IgD-negative memory B cell (primary cell): Measurements from ENCODE around the gene CTDP1. TPM values are rescaled to one million over a fixed set of nuclear protein-coding genes. Genes with fewer than 3 reads are reported as not detected.
A peak's percentile ranks its signal among the peaks of the same experiment; 100 is the strongest.
"Not testable (repeated sequence)": the region's sequence is repeated elsewhere in the genome, so short reads cannot be mapped to it uniquely, and the experiment has no call there.

Source experiments
- H3K27ac Mint-ChIP-seq, 3 donors: one replicate each; pipeline ENCODE4 v1.8.0; 2020 to 2022; ENCODE audit warnings: mild to moderate bottlenecking in 3 of 3, mixed read lengths in 3 of 3, moderate library complexity in 1 of 3
- H3K27me3 Mint-ChIP-seq: one replicate; pipeline ENCODE4 v1.8.0; 2021; ENCODE audit warnings: mixed read lengths
- H3K36me3 Mint-ChIP-seq: one replicate; pipeline ENCODE4 v1.8.0; 2020; ENCODE audit warnings: mild to moderate bottlenecking, mixed read lengths
- H3K4me1 Mint-ChIP-seq, 3 donors: one replicate each; pipeline ENCODE4 v1.8.0; 2020 to 2022; ENCODE audit warnings: mixed read lengths in 3 of 3, mild to moderate bottlenecking in 1 of 3
- H3K4me3 Mint-ChIP-seq, 4 donors: one replicate each; pipeline ENCODE4 v1.8.0; 2020 to 2022; ENCODE audit warnings: mild to moderate bottlenecking in 4 of 4, mixed read lengths in 4 of 4, moderate library complexity in 3 of 4
- H3K9me3 Mint-ChIP-seq, 3 donors: one replicate each; pipeline ENCODE4 v1.8.0; 2020 to 2021; ENCODE audit warnings: mixed read lengths in 3 of 3, mild to moderate bottlenecking in 1 of 3
- polyA plus RNA-seq: library from polyadenylated mRNA; unstranded; fragments of 300-500 nt; fragmentation: Illumina TruSeq; gene quantifications from one replicate; pipeline ENCODE4 v1.2.3, GENCODE V29; 2021

Gene CTDP1
- polyA plus RNA-seq, 1 donor from 2014 or later = 12.1 TPM

- not testable (repeated sequence) for H3K9me3 Mint-ChIP-seq, H3K4me1 Mint-ChIP-seq, H3K27me3 Mint-ChIP-seq, H3K27ac Mint-ChIP-seq, H3K4me3 Mint-ChIP-seq, H3K36me3 Mint-ChIP-seq
Measured at GRCh38 chr18:79751918-79752578, 72.4 kb downstream of the CTDP1 start.

GRCh38 chr18:79752946-79753345, 73.3 kb downstream of the CTDP1 start:
- H3K4me1 Mint-ChIP-seq, H3K9me3 Mint-ChIP-seq, H3K36me3 Mint-ChIP-seq, H3K27me3 Mint-ChIP-seq, H3K4me3 Mint-ChIP-seq, H3K27ac Mint-ChIP-seq: not testable (repeated sequence)

GRCh38 chr18:79753391-79753851, 73.8 kb downstream of the CTDP1 start:
- Mint-ChIP-seq H3K27me3 (no peaks in the 10 kb centered on the region), H3K4me3 (no peak overlapping the region), H3K4me1 (no peaks in the 10 kb centered on the region), H3K36me3 (peaks cover 7% of the 10 kb centered on the region), H3K27ac (no peak overlapping the region), H3K9me3 (peaks cover 1 to 4% (median 4%) of the 10 kb centered on the region in 3 donors)

- Mint-ChIP-seq H3K4me1 (no peaks in the 10 kb centered on the region), H3K9me3 (peaks cover 5 to 8% (median 8%) of the 10 kb centered on the region in 3 donors), H3K27me3 (no peaks in the 10 kb centered on the region), H3K27ac (no peak overlapping the region), H3K4me3 (no peak overlapping the region), H3K36me3 (peaks cover 12% of the 10 kb centered on the region)
Measured at GRCh38 chr18:79754022-79754761, 74.6 kb downstream of the CTDP1 start.

- Mint-ChIP-seq H3K27me3 (no peaks in the 10 kb centered on the region), H3K4me3 (no peak overlapping the region), H3K9me3 (peaks cover 8 to 12% (median 10%) of the 10 kb centered on the region in 3 donors), H3K4me1 (no peaks in the 10 kb centered on the region), H3K36me3 (peaks cover 12% of the 10 kb centered on the region), H3K27ac (no peak overlapping the region)
Measured at GRCh38 chr18:79754831-79755351, 75.3 kb downstream of the CTDP1 start.

GRCh38 chr18:79755496-79756142, 76.0 kb downstream of the CTDP1 start:
- Mint-ChIP-seq H3K27ac (no peak overlapping the region), H3K27me3 (no peaks in the 10 kb centered on the region), H3K9me3 (peaks cover 8 to 17% (median 10%) of the 10 kb centered on the region in 3 donors), H3K4me3 (no peak overlapping the region), H3K4me1 (no peaks in the 10 kb centered on the region), H3K36me3 (peaks cover 12% of the 10 kb centered on the region)

GRCh38 chr18:79756143-79756500, 76.5 kb downstream of the CTDP1 start:
- Mint-ChIP-seq H3K9me3 (peaks cover 8 to 21% (median 10%) of the 10 kb centered on the region in 3 donors), H3K36me3 (peaks cover 12% of the 10 kb centered on the region)

GRCh38 chr18:79756826-79757225, 77.2 kb downstream of the CTDP1 start:
- Mint-ChIP-seq H3K27ac (no peak overlapping the region), H3K4me3 (no peak overlapping the region)

More at GRCh38 chr18:79756143-79756500, 76.5 kb downstream of the CTDP1 start:
- Mint-ChIP-seq H3K27me3 (no peaks in the 10 kb centered on the region), H3K4me3 (no peak overlapping the region), H3K4me1 (no peaks in the 10 kb centered on the region), H3K27ac (peak overlapping the region in 1 of 3 donors; percentile 46)

GRCh38 chr18:79760348-79760747, 80.7 kb downstream of the CTDP1 start:
- Mint-ChIP-seq H3K4me1 (no peaks in the 10 kb centered on the region), H3K36me3 (peaks cover 8% of the 10 kb centered on the region), H3K27me3 (no peaks in the 10 kb centered on the region), H3K9me3 (peaks cover 10 to 23% (median 12%) of the 10 kb centered on the region in 3 donors), H3K27ac (peak overlapping the region in 1 of 3 donors; percentile 43), H3K4me3 (no peak overlapping the region)

More at GRCh38 chr18:79756826-79757225, 77.2 kb downstream of the CTDP1 start:
- peaks cover 12% of the 10 kb centered on the region for H3K36me3 Mint-ChIP-seq
- no peaks in the 10 kb centered on the region for H3K27me3 Mint-ChIP-seq
- peaks cover 8 to 21% (median 10%) of the 10 kb centered on the region in 3 donors for H3K9me3 Mint-ChIP-seq
- no peaks in the 10 kb centered on the region for H3K4me1 Mint-ChIP-seq

- H3K36me3 Mint-ChIP-seq = peaks cover 5% of the 10 kb centered on the region
- H3K9me3 Mint-ChIP-seq = peaks cover 10 to 23% (median 12%) of the 10 kb centered on the region in 3 donors
- H3K27ac Mint-ChIP-seq = no peak overlapping the region
- H3K4me3 Mint-ChIP-seq = peak overlapping the region in 1 of 4 donors; percentile 33
- no peaks in the 10 kb centered on the region for H3K4me1 Mint-ChIP-seq
- H3K27me3 Mint-ChIP-seq = peaks cover 2% of the 10 kb centered on the region
Measured at GRCh38 chr18:79760881-79761280, 81.3 kb downstream of the CTDP1 start.

- H3K4me3 Mint-ChIP-seq = no peak overlapping the region
- peaks cover 3% of the 10 kb centered on the region for H3K27me3 Mint-ChIP-seq
- peaks cover 14 to 33% (median 16%) of the 10 kb centered on the region in 3 donors for H3K9me3 Mint-ChIP-seq
- peaks cover 5% of the 10 kb centered on the region for H3K36me3 Mint-ChIP-seq
- H3K4me1 Mint-ChIP-seq = no peaks in the 10 kb centered on the region
- H3K27ac Mint-ChIP-seq = no peak overlapping the region
Measured at GRCh38 chr18:79763407-79763806, 83.8 kb downstream of the CTDP1 start.

- Mint-ChIP-seq H3K36me3 (peaks cover under 1% of the 10 kb centered on the region), H3K9me3 (peaks cover 10 to 31% (median 16%) of the 10 kb centered on the region in 3 donors), H3K27me3 (peaks cover 3% of the 10 kb centered on the region), H3K4me3 (no peak overlapping the region), H3K4me1 (no peaks in the 10 kb centered on the region), H3K27ac (no peak overlapping the region)
Measured at GRCh38 chr18:79764131-79764530, 84.5 kb downstream of the CTDP1 start.

GRCh38 chr18:79765491-79766245, 86.1 kb downstream of the CTDP1 start:
- Mint-ChIP-seq H3K27ac (no peak overlapping the region), H3K9me3 (peaks cover 10 to 20% (median 16%) of the 10 kb centered on the region in 3 donors), H3K4me3 (no peak overlapping the region), H3K27me3 (peaks cover 3% of the 10 kb centered on the region), H3K36me3 (no peaks in the 10 kb centered on the region), H3K4me1 (peaks cover 0 to 1% (median 0%) of the 10 kb centered on the region in 3 donors)

GRCh38 chr18:79766308-79766707, 86.7 kb downstream of the CTDP1 start:
- H3K27me3 Mint-ChIP-seq = peaks cover 3% of the 10 kb centered on the region
- no peak overlapping the region for H3K27ac Mint-ChIP-seq

More at GRCh38 chr18:79766308-79766707, 86.7 kb downstream of the CTDP1 start:
- Mint-ChIP-seq H3K4me3 (no peak overlapping the region), H3K9me3 (peaks cover 10 to 17% (median 16%) of the 10 kb centered on the region in 3 donors), H3K36me3 (no peaks in the 10 kb centered on the region), H3K4me1 (peaks cover 0 to 1% (median 0%) of the 10 kb centered on the region in 3 donors)
